Karpas-422 (cell line): ENCODE measurements around the gene DLGAP1. TPM values are rescaled to one million over a fixed set of nuclear protein-coding genes. Genes with fewer than 3 reads are reported as not detected.
"Not testable (repeated sequence)": the region's sequence is repeated elsewhere in the genome, so short reads cannot be mapped to it uniquely, and the experiment has no call there.

Experiments used
- DNase-seq: peaks from one replicate; pipeline ENCODE4 v3.0.0-alpha.2; 2015
- H2AFZ ChIP-seq: fragments of 200-600 bp; sonication (generic); 2 replicates; pipeline ENCODE4 v1.6.1; 2014; ENCODE audit warnings: antibody characterized with exemption, low read length, mixed read lengths
- H3K27ac ChIP-seq: fragments of 200-600 bp; sonication (generic); 2 replicates; pipeline ENCODE4 v1.5.1; 2014; ENCODE audit warnings: mild to moderate bottlenecking, low read length, moderate library complexity
- H3K27me3 ChIP-seq: fragments of 200-600 bp; sonication (generic); 2 replicates; pipeline ENCODE4 v1.6.1; 2014; ENCODE audit warnings: low read length, mixed read lengths
- H3K36me3 ChIP-seq: fragments of 200-600 bp; sonication (generic); 2 replicates; pipeline ENCODE4 v1.6.1; 2014; ENCODE audit warnings: low read length, mixed read lengths; ENCODE audit not compliant: insufficient read depth
- H3K4me1 ChIP-seq: fragments of 200-600 bp; sonication (generic); 2 replicates; pipeline ENCODE4 v1.6.1; 2014; ENCODE audit warnings: mild to moderate bottlenecking, low read length, mixed read lengths
- H3K4me2 ChIP-seq: fragments of 200-600 bp; sonication (generic); 2 replicates; pipeline ENCODE4 v1.6.1; 2014; ENCODE audit warnings: low read length, low read depth, mild to moderate bottlenecking; ENCODE audit not compliant: poor library complexity, severe bottlenecking
- H3K4me3 ChIP-seq: fragments of 200-600 bp; sonication (generic); 2 replicates; pipeline ENCODE4 v1.5.1; 2014; ENCODE audit warnings: mild to moderate bottlenecking, antibody characterized with exemption, low read length, mixed read lengths
- H3K79me2 ChIP-seq: fragments of 200-600 bp; sonication (generic); 2 replicates; pipeline ENCODE4 v1.6.1; 2014; ENCODE audit warnings: mild to moderate bottlenecking, low read length, mixed read lengths
- H3K9ac ChIP-seq: fragments of 200-600 bp; sonication (generic); 2 replicates; pipeline ENCODE4 v1.6.0; 2014; ENCODE audit warnings: low read length
- H3K9me2 ChIP-seq: fragments of 200-600 bp; sonication (generic), shearing (Covaris generic); replicated peaks from 2 replicates; pipeline ENCODE4 v1.6.0; 2014; ENCODE audit warnings: mild to moderate bottlenecking, low read length, moderate library complexity; ENCODE audit not compliant: insufficient read depth
- H3K9me3 ChIP-seq: fragments of 300-700, 200-600 bp; sonication (generic); 2 replicates; pipeline ENCODE4 v1.6.1; 2014; ENCODE audit warnings: low read length, mixed read lengths
- H4K20me1 ChIP-seq: fragments of 200-600 bp; sonication (generic); 2 replicates; pipeline ENCODE4 v1.6.1; 2014; ENCODE audit warnings: mild to moderate bottlenecking, antibody characterized with exemption, low read length, low read depth; ENCODE audit not compliant: insufficient read depth
- total RNA-seq: library from RNA; depleted of rRNA; stranded (reverse); fragments of >200 nt; shearing (Covaris generic); gene quantifications from 2 replicates; pipeline ENCODE4 v1.2.3, GENCODE V29; 2014; ENCODE audit warnings: low replicate concordance

The DLGAP1 gene
- total RNA-seq, 1 experiment from 2014 or later, result 8.8 TPM

DNA sequence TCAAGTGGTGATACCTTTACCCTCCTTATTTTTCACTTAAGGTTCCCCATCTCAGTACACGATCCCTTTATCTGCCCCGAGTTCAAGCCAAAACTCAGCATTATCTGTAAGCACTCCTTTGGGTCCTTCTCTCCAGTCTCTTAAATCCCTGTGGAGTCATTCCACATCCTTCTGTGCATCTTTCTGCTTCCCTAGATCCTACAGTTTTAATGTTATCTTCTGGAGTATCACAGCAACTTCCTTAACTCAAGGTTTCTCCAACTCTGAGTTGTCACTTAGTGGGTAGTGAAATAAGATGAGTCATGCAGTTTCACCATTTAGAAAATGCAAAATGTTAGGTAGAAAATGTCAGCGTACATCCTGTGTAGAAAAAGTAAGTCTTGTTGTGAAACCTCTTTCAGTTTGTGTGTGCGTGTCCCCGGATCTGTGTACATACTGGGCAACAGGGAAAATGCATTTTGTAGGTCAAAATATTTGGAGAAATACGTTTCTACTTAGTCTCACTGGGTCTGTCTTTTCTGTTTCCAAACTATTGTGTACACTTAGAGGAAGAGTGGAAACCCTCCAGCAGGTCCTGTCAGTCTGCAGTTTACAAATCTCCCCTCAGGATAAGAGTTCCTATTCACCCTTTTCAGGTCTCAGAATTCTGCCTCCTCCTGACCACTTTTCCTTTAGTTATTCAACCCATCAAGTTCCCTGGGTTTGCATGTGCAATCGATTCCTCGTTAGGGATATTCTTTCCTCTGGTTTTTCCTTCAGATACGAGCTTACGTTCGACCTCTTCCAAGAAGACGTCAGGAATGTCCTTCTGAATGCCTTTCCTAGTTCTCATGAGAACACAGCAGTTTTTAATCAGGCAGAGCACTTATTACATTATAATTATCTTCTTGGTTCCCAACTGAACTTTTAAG is 850.4 kb downstream of the DLGAP1 start:
- H3K4me3 ChIP-seq, result peak overlapping the region; percentile 56
- peak; percentile 88 for DNase-seq
- H3K4me1 ChIP-seq, result peaks cover 44% of the 10 kb centered on the region
- H3K27me3 ChIP-seq, result no peaks in the 10 kb centered on the region
- H4K20me1 ChIP-seq, result no peaks in the 10 kb centered on the region
- H3K9ac ChIP-seq, result peak overlapping the region; percentile 59
- H3K79me2 ChIP-seq, result no peaks in the 10 kb centered on the region
- H2AFZ ChIP-seq, result peak overlapping the region; percentile 72
- H3K27ac ChIP-seq, result peak overlapping the region; percentile 74
- H3K4me2 ChIP-seq, result peak overlapping the region; percentile 88
- H3K9me3 ChIP-seq, result no peaks in the 10 kb centered on the region
- no peaks in the 10 kb centered on the region for H3K9me2 ChIP-seq
- no peaks in the 10 kb centered on the region for H3K36me3 ChIP-seq

DNA sequence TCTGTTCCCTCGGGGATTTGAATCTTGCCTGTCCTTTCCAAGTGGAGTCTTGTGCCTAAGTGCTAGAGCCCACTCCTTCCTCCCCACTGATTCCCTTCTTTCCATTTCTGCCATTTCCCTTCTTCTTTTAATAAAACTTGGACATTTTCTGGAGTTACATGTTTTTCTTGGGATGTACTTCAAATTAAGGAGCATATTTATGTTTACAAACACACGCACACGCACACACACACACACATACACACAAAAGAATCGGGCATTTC is 850.9 kb downstream of the DLGAP1 start:
- no peak for DNase-seq
- Histone ChIP-seq H3K27me3 (no peaks in the 10 kb centered on the region), H3K4me3 (peak overlapping the region; percentile 56), H3K4me1 (peaks cover 44% of the 10 kb centered on the region), H3K27ac (peak overlapping the region; percentile 74), H3K4me2 (peak overlapping the region; percentile 88), H3K9me3 (no peaks in the 10 kb centered on the region), H3K36me3 (no peaks in the 10 kb centered on the region), H3K79me2 (no peaks in the 10 kb centered on the region), H2AFZ (peak overlapping the region; percentile 72; the same call in 1 of the 2 replicates), H4K20me1 (no peaks in the 10 kb centered on the region), H3K9me2 (no peaks in the 10 kb centered on the region), H3K9ac (peak overlapping the region; percentile 59)

- Histone ChIP-seq H3K9me2 (no peaks in the 10 kb centered on the region), H3K9me3 (no peaks in the 10 kb centered on the region), H3K4me3 (peak overlapping the region; percentile 56), H3K36me3 (no peaks in the 10 kb centered on the region), H3K27ac (peak overlapping the region; percentile 74), H4K20me1 (no peaks in the 10 kb centered on the region), H3K79me2 (no peaks in the 10 kb centered on the region), H3K4me1 (peaks cover 44% of the 10 kb centered on the region), H2AFZ (peak overlapping the region; percentile 92), H3K9ac (peak overlapping the region; percentile 59), H3K27me3 (no peaks in the 10 kb centered on the region), H3K4me2 (peak overlapping the region; percentile 88)
- DNase-seq, result peak; percentile 78
These were observed 851.5 kb downstream of the DLGAP1 start for GRCh38 chr18:3603421-3604234.

GRCh38 chr18:3601106-3601755 is 853.9 kb downstream of the DLGAP1 start:
- not testable (repeated sequence) for H3K79me2 ChIP-seq, H3K9me3 ChIP-seq, DNase-seq, H2AFZ ChIP-seq, H3K27me3 ChIP-seq, H3K4me2 ChIP-seq, H3K4me3 ChIP-seq, H3K36me3 ChIP-seq, H4K20me1 ChIP-seq, H3K9ac ChIP-seq, H3K27ac ChIP-seq, H3K9me2 ChIP-seq
- H3K4me1 ChIP-seq, result peaks cover 53% of the 10 kb centered on the region

GRCh38 chr18:3599861-3600260 is 855.2 kb downstream of the DLGAP1 start:
- Histone ChIP-seq H3K4me3 (no peak overlapping the region), H3K9me2 (no peaks in the 10 kb centered on the region), H2AFZ (no peak overlapping the region), H3K27me3 (no peaks in the 10 kb centered on the region), H3K36me3 (no peaks in the 10 kb centered on the region), H3K4me2 (no peak overlapping the region), H3K27ac (no peak overlapping the region), H3K79me2 (peaks cover 7% of the 10 kb centered on the region; the same call in 1 of the 2 replicates), H3K4me1 (peaks cover 53% of the 10 kb centered on the region), H3K9ac (no peak overlapping the region), H3K9me3 (no peaks in the 10 kb centered on the region), H4K20me1 (no peaks in the 10 kb centered on the region)
- no peak for DNase-seq

DNA sequence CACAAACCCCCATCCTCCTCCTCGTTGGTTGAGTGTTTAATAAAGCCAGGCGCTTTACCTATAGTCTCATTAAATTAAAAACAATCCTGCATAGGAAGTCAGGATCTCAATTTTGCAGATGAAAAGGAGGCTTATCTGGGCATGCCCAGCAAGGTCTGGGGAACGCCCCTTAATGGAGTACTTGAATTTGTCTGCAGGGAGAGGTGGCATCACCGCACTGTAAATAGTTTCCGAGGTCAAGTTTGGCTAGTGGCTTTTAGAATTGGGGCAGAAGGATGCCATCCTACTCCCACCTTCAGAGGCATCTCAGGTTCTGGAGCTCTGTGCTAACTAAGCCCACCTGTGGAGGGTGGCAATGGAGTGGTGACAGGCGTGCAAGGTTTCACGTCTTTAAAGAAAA is 855.9 kb downstream of the DLGAP1 start:
- Histone ChIP-seq H3K4me2 (no peak overlapping the region), H3K79me2 (peaks cover 7% of the 10 kb centered on the region; the same call in 1 of the 2 replicates)

DNA sequence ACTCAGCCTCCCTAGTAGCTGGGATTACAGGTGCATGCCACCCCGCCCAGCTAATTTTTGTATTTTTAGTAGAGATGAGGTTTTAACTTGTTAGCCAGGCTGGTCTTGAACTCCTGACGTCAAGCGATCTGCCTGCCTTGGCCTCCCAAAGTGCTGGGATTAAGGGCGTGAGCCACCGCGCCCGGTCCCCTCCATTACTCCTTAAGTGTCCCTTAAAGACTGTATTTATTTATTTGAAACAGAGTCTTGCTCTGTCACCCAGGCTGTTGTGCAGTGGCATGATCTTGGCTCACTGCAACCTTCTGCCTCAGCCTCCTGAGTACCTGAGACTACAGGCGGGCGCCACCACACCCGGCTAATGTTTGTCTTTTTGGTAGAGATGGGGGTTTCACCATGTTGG is 856.5 kb downstream of the DLGAP1 start:
- Histone ChIP-seq H3K9ac (no peak overlapping the region), H3K9me3 (no peaks in the 10 kb centered on the region), H3K36me3 (no peaks in the 10 kb centered on the region), H2AFZ (no peak overlapping the region), H3K9me2 (no peaks in the 10 kb centered on the region), H3K27me3 (no peaks in the 10 kb centered on the region), H3K4me1 (peaks cover 51% of the 10 kb centered on the region), H3K79me2 (peaks cover 7% of the 10 kb centered on the region; the same call in 1 of the 2 replicates), H4K20me1 (no peaks in the 10 kb centered on the region), H3K27ac (no peak overlapping the region), H3K4me3 (no peak overlapping the region), H3K4me2 (no peak overlapping the region)
- no peak for DNase-seq

More for the DNA sequence above, 855.9 kb downstream of the DLGAP1 start:
- Histone ChIP-seq H3K4me3 (no peak overlapping the region), H2AFZ (no peak overlapping the region), H3K27me3 (no peaks in the 10 kb centered on the region), H3K9ac (no peak overlapping the region), H3K9me3 (no peaks in the 10 kb centered on the region), H3K27ac (no peak overlapping the region), H3K4me1 (peaks cover 52% of the 10 kb centered on the region), H3K36me3 (no peaks in the 10 kb centered on the region), H3K9me2 (no peaks in the 10 kb centered on the region), H4K20me1 (no peaks in the 10 kb centered on the region)
- DNase-seq, result no peak
